A172 (cell line): ENCODE results near the gene RHBDD3. TPM values are rescaled to one million over a fixed set of nuclear protein-coding genes. Genes with fewer than 3 reads are reported as not detected.

Experiments
- DNase-seq: peaks from one replicate; pipeline ENCODE4 v3.0.0-alpha.2; 2015; ENCODE audit warnings: low spot score
- total RNA-seq: library from RNA; depleted of rRNA; stranded (reverse); fragments of >200 nt; shearing (Covaris generic); gene quantifications from 2 replicates; pipeline ENCODE4 v1.2.3, GENCODE V29; 2014

RHBDD3 gene
- total RNA-seq, 1 experiment from 2014 or later = 15.3 TPM

DNA sequence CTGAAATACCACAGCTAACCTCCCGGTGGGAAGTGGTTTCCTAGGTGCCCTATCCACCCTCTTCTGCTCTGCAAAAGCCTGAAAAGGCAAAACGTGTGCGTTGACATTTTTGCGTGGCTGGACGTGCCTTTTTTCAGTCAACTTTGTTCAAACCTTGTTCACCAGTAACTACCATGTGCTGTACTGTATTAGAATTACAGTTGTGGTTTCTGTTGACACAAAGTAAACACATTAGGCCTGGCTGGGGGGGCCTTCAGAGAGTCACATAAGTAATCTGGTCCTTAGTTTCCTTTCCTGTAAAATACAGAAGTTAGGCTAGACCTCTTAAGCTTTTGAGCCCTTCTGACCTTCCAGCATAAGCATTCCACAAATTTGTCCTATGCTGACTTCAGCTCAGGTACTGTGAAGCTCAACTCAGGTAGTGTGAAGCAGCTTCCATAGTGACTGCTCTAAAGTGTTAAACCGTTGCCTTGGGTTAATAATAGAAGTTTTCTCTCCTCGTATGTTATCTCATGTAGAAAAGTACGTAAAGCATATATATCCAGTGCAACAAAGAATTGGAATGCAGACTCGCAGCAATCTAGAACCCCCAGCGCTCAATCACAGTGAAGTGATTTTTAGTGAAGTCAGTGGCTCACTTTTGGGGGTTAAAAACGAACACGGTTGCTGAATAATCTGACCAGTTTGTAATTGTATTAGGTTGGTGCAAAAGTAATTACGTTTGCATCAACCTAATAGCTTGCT, 2.1 kb upstream of the RHBDD3 start:
- DNase-seq = no peak

DNA sequence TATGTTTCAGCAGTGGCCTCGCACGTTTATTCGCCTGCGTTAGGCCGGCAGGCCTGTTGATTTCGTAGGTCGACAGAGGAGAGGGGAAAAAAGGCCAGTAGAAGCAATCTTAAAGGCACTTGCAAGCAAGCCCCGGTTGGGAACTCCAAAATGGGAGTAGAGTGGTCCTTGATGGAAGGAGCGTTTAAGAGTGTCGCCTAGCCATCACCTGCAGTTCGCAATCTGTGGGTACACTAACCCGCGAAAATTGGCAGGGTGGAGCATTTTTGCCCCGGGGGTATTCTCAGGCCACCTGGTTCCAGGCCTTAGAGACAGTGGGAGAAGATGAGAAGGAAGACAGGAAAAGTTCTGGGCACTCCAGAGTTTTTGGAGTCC, 1.4 kb upstream of the RHBDD3 start:
- no peak for DNase-seq

DNA sequence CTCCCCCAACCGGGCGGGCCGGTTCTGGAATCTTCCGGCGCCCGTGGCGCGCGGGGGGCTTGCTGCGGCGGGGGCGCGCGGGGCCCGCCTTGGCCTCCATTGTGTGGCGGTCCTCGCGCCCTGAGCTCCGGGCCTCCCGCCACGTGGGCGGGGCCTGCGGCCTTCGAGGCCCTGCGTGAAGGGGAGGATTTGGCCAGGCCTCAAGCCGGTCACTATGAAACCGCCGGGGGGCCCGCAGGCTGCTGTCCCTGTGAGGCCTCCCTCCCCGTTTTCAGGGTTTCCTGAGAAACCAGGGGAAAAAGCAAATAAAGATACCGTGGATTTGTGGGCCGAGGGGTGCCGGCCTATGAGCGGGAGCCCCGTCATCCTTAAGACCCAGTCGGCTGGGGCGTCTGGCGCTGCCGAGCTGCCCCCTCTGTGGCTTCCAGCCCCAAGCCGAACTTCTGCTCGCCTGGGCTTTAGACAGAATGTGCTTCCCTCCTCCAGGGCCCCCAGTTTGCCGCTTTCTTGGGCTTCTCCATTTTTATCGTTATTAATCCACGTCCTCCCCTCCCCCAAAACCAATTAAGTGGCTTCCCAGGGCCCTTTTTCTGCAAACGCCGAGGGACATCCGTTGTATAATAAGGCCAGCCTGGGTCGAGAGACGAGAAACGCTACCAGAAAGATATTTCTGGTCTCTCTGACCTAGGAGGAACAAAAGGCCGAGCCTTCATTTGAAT, 889 bp upstream of the RHBDD3 start:
- DNase-seq = no peak

DNA sequence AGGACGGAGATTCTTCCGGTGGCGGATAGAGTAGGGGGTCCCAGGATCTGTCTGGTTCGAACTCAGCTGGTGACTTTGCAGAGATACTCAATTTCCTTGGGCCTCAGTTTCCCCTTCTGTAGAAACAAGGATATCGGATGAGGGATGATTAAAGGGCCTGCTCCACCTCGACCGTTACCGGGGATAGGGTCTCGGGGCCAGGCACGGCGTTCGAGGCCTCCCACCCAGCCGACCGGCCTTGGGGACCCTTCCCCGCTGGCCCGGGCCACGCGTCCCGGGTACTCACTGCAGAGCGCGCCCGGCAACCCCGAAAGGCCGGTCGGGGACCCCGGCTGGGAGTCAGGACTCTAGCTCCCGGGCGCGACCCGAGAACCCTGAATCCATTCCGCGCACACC, 321 bp downstream of the RHBDD3 start:
- DNase-seq = no peak

DNA sequence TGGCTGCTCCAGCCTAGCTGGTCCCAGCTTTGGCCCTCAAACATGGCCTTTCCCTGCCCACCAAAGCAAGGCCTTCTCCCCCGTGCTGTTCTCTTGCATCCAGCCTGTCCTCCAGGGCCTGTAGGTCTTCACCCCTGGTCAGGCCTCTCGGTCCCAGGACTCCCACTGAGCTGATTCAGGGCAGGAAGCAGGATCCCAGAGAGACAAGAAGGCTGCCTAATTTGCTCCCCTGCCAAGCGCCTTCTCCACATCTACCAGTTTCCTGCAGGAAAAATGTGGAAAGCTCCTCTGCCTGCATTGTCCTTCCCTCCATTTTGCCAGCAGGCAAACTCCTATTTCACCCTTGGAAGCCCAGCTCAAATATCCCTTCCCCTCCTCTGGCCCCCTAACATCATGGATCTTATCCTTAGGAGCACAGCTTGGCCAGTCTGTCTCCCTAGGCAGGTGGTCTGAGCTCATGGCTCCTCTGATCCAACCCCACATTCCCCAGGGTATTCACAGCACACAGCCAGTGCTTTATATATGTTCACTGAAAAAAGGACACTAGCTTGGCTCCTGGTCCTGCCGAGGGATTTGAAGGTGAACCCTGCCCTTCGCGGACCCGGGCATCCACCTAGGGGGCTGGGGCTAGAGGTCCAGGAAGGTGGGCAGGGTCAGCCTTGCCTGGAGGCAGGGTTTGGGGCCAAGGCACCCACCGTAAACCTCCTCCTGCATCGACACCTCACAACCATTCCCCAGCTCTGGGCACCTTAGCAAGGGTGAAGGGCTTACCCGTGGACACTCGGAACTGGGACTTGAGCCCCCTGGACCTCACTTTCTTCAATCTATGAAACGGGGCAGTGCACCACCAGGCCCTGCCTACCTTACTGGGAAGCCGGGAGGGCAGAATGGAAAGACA, 968 bp downstream of the RHBDD3 start:
- no peak for DNase-seq

DNA sequence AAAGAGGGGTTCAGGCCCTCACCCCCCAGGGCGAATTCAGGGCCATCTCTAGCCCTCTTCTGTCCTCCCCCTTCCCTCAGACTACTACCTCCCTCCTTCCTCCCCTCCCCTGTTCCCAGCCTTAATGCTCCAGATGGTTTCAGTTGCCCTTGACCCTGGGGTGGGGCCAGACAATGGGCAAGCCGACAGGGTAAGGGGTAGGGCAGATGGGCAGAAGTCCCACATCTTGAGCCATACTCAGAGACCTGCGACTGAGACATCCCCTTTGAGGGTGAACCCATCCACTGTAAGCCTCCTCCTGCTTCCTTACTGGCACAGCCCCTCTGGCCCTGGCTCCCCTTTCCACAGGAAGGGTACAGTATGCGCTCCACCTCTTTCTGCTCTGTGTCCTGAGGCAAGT, 1.9 kb downstream of the RHBDD3 start:
- no peak for DNase-seq

DNA sequence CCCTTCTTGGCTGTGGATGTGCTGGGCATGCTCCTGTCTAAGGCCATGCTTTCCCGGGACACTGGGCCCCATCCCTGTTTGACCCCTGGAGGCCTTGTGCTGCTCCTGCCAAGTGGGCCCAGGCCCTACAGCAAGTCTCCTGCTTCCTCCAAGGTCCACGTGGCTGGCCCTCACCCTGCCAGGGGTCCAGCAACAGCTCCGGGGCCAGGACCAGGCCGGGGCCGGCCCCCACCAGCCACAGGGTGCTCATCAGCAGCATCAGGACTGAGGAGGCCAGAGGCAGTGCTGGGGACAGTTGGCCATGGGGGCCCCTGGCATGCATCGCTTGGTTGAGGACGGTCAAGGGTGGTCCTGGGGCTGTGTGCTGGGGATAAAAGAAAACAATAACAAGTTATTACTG, 2.5 kb downstream of the RHBDD3 start:
- DNase-seq = no peak

DNA sequence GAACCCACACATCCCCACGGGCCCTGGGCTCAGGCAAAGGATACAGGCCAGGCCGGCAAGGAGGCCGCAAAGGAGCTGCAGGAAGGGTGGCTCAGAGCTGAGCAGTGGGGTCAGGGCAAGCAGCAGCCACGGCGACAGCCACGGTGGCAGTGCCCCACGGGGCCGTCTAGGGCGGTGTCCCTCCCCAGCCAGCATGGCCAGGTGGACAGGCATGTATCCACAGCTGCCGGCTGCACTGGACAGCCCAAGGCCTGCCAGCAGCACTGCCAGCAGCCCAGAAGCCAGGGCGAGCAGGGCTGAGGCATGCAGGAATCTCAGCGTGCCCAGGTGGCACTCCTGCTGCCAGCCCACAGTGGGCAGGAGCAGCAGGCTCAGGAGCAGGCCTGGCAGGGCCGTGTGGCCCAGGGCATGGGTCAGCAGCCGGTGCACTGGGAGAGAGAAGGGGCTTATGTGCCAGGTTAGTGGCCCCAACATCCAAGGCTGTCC, 3.9 kb downstream of the RHBDD3 start:
- DNase-seq = no peak

DNA sequence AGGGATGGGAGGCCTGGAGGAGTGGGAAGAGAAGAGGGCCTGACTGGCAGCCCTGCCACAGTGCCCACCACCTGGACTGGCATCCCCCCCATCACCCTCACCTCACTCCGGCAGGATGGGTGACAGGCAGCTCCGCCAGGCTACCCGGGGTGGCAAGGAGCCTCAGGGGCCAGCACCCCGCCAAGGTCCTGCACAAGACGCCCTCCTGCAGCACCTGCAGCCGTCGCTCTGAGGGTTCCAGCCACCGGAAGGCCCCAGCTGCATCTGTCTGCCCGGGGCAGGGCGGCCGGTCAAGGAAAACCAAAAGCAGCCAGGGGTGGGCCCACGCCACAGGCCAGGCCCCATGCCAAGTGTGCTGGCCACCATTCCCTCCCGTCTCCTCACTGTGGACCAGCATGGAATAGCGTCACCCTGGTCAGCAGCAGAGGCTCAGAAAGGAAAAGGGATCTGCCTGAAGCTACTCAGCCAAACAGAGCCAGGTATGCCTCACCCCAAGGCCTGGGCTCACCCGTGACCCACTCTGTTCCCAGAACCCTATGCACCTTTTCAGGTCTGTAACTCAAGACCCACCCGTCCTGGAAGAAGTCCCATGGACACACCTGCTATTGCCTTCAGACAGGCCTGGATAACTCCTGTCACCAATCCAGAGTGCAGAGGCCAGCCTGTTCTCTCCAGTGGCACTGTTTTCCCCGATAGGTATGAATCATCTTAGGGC, 7.0 kb downstream of the RHBDD3 start:
- no peak for DNase-seq

DNA sequence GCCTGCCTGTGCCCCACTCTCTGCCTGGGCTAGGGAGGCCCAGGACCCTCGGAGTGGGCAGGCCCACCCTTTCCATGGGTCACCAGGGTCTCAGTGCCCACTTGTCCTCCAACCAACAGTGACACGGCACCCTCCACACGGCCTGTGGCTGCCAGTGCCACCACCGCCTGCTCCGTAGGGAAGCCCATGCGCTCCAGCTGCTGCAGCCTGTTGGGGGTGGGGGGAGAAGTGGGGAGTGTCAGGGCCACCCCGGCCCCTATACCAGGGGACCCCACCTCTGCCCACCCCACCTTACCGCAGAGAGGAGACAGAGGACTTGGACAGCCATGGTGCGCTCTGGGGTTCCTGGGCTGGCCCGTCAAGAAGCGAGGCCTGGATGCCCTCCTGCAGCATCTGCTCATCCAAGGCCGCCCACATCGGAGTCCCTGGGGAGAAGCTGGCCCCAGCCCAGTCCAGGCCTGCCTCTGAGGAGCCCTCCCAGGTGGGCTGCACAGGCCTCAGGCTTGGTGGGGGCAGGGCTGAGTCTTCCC, 7.7 kb downstream of the RHBDD3 start:
- DNase-seq = no peak

DNA sequence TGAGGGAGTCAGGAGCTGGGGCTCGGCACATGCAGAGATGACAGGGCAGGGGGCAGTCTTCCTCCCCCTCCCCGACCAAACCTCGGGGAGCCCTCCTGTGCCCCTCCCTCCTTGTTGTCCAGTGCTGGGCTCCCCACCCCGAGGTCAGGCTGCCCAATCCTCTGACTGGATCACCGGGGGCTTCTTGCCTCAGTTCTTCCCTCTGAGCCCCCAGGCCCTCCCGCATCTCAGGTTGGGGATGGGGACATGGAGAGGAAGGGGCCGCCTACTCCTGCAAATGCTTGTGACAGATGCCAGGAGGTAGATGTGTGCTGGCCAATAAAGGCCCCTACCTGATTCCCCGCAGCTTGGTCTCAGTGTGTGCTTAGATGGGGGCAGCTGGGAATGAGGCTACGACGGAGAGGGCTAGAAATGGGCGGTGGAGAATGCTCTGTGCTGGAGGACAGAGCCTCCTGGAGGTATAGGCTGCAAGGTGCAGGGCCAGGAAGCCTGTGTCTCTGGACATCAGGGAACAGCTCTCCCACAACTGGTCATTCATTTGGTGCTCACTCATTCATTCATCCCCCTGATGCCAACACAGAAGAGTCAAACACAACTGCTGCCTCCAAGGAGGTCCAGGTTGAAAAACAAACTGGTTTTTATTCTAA, 8.4 kb downstream of the RHBDD3 start:
- DNase-seq = no peak

DNA sequence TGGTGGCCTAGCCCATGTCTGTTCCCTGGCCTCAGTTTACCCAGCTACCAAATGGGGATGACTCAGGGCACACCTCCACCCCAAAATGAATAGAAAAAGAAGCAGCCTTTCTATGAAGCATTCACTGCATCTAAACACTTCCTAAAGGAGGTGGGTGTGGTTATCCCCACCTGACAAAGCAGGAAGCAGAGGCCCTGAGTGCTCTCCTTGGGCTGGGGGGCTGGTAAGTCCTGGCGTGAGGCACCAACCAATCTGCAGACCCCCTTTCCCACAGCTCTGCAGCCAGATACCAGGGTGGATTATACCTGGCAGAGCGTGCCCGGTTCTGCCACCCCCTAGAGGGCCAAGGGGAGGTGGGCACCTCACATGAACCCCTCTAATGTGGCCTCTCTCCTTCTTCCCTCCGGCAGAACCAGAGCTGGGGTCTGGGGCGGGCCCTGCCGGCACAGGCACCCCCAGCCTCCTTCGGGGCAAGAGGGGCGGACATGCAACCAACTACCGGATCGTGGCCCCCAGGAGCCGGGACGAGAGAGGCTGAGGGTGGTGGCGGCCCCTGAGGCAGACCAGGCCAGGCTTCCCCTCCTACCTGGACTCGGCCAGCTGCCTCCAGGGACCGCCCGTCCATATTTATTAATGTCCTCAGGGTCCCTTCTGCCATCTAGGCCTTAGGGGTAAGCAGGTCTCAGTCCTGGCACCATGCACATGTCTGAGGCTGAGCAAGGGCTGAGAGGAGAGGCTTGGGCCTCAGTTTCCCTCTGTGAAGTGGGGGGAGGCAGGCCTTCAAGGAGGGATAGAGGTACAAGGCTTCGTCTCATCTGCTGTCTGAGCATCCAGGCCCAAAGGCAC, 9.2 kb downstream of the RHBDD3 start:
- DNase-seq = no peak

DNA sequence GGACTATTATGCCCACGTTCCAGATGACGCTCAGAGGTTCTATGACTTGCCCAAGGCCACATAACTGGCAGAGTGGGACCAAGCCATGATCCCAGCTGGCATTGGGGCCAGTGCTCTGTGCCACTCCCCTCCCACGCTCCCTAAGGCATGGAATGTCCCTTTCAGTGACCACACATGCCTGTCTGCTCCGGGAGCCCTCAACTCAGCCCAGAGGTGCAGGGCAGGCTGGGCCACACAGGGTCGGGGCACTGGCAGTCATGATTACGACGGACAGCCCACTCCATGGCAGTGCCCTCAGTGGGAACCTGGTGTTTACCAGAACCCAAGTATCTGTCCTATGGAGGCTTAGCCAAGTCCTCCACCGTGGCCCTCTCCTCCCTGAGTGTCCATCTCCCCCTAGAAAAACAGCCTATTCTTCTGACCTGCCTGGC, 10.0 kb downstream of the RHBDD3 start:
- DNase-seq = no peak

DNA sequence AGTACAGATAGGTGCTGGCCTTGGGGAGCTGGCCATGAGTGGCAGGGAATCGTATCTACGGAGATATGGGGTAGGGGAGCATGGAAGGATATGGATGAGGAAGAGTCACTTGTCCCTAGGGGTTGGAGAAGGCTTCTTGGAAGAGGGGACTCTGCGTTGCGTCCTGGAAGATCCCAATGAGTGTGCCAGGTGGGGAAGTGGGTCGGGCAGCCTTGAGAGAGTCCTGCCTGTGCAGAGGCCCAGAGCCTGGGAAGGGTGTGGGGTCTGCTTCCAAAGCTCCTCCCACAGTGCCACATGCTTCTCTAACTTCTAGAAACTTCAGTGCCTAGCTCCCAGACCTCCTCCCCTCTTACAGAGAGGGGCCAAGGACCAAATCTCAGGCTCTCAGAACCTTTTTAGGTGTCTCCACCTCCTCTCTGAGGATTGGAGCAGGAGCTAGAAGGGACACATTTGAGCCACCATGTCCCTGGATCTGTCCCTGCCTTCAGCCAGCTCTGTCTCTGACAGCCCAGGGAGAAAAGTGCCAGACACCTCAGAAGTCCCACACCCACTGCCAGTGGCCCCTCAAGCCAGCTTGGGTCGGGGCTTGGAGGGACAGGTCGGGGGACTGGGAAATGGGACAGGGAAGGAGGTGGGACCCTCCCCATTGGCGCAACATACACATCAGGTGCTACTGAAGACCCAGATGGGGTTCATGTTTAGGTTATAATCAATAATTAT, 11.0 kb downstream of the RHBDD3 start:
- DNase-seq = no peak

DNA sequence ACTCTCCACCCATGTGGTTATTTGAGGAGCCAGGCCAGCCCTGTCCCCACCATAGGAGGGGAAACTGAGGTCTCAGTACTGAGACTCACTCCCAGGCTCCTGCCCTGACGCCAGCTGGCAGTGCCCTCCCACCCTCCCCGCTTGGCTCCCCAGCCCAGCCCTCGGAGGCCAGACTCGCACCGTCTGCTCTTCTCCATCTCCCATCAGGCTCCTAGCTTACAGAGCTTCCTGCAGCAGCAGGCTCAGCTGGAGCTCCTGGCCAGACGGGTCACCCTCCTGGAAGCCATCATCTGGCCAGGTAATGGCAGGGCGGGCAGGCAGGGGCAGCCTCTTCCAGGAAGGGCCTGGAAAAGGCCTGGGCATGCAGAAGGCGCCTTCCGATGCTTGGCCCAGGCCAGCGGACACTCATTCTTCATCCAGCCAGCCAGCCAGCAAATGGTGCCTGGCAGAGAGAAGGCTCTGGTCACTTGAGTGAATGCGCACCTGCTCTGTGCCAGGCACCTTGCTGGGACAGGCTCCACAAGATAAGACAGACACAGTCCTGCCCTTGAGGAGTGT, 12.6 kb downstream of the RHBDD3 start:
- DNase-seq = no peak

DNA sequence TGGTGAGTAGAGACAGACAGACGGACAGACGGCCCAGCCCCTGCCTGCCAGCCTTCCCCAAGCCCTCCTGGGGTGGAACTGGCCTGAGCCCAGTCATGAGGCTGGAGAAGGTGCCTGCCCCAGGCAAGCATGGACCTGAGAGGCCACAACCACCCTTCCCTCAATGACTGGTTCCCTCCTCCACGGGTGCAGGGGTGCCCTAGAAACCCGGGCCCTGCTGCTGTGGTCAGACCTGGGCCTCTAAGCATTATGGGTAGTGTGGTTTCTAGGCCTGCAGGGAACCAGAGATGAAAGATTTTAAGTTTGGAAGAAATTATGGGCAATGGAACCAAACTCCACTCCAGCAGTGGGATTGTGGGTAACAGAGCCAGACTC, 13.5 kb downstream of the RHBDD3 start:
- DNase-seq = no peak

DNA sequence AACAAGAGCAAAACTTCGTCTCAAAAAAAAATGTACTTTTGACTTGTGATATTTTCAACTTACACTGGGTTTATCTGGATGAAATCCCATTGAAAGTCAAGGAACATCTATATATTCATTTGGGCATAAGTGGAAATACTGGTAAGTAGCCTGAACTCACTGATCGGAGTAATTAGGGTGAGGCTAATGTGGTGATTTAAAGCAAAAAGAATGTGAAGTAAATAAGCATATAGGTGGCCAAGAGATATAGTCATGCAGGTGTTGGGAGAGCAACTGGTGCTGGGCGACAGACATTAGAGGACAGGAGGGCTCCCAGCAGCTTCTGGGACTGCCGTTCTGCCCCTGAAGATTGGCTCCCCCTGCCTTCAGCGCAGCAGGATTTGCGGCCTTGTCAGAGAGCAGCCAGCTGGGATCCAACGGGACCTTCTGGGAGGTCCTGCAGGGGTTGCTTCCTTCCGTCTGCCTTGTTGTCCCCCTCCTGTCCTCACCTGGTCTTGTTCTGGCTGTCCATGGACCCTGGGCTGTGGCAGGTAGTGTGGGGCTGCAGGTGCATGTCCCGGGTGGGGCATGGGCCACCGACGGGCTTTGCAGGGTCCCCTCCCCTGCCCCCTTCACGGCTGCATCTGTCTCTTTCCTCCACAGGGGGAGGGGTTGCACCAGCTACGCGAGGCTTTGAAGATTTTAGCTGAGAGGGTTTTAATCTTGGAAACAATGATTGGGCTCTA, 14.1 kb downstream of the RHBDD3 start:
- no peak for DNase-seq
